H7 (cell line): ENCODE data around the gene VPS39. TPM values are rescaled to one million over a fixed set of nuclear protein-coding genes. Genes with fewer than 3 reads are reported as not detected.

Experiments
- DNase-seq: peaks from one replicate; pipeline ENCODE4 v3.0.0; 2012
- H3K27me3 ChIP-seq: 2 replicates; pipeline ENCODE4 v1.6.0; 2011; ENCODE audit warnings: mild to moderate bottlenecking, low read length; ENCODE audit not compliant: control insufficient read depth, insufficient read depth
- H3K36me3 ChIP-seq: replicated peaks from 2 replicates; pipeline ENCODE4 v1.5.1; 2011; ENCODE audit warnings: low read length; ENCODE audit not compliant: control insufficient read depth, insufficient read depth
- H3K4me3 ChIP-seq: 2 replicates; pipeline ENCODE4 v1.5.1; 2011; ENCODE audit warnings: low read depth, mild to moderate bottlenecking, control low read depth, low read length, moderate library complexity; ENCODE audit not compliant: insufficient read depth
- total RNA-seq: library from RNA; depleted of rRNA; stranded (reverse); fragments of >200 nt; shearing (Covaris generic); gene quantifications from 2 replicates; pipeline ENCODE4 v1.2.3, GENCODE V29; 2014

VPS39 gene
- total RNA-seq, 1 experiment from 2014 or later, result 26.6 TPM

DNA sequence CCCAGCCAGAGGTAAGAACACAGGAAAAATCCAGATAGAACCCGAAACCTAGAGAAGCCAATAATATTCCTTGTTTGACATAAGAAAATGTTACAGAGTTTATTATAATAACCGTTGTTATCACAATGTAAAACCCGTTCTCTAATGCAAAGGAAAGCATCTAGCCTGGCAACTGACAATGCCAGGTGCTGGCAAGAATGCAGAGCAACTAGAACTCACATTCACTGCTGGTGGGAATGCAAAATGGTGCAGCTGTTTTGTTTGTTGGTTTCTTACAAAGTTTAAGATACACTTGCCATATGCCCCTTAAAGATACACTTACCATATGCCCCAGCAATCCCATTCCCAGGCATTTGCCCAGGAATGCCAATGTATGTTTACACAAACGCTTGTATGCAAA lies 23.4 kb downstream of the VPS39 start:
- Histone ChIP-seq H3K4me3 (no peak overlapping the region), H3K27me3 (no peaks in the 10 kb centered on the region), H3K36me3 (peaks cover 2% of the 10 kb centered on the region)
- no peak for DNase-seq

DNA sequence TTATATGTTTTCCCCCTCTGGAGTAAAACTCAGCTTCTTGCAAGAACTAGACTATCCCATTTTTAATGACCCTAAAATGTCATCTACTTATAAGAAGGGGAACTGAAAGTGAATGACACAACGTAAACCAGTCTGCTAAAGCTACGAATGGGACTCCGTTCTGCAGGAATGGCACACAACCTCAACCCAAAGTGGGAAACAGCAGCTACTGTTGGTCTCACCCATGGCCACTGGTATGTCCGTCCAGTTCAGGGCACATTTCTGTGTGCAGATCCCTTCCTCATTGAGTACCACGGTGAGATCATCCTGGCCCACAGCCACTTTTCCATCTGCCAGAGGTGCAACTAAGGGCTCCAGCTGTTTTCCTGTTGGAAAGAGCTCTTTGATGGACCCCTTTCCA lies 23.8 kb downstream of the VPS39 start:
- H3K27me3 ChIP-seq, result no peaks in the 10 kb centered on the region
- no peak for DNase-seq
- peaks cover 2% of the 10 kb centered on the region for H3K36me3 ChIP-seq
- no peak overlapping the region for H3K4me3 ChIP-seq

DNA sequence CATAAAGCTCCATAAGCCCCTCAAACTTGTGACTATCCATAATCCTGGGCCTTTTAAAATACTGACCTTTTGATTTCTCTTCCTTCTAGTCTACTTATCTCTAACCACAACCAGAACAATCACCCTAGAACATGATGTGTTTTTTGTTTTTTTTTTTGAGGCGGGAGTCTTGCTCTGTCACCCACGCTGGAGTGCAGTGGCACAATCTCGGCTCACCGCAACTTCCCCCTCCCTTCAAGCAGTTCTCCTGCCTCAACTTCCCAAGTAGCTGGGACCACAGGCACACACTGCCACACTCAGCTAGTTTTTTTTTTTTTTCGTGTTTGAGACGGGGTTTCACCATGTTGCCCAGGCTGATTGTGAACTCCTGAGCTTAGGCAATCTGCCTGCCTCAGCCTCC lies 25.1 kb downstream of the VPS39 start:
- Histone ChIP-seq H3K36me3 (peaks cover 5% of the 10 kb centered on the region), H3K4me3 (no peak overlapping the region), H3K27me3 (no peaks in the 10 kb centered on the region)
- DNase-seq, result no peak

DNA sequence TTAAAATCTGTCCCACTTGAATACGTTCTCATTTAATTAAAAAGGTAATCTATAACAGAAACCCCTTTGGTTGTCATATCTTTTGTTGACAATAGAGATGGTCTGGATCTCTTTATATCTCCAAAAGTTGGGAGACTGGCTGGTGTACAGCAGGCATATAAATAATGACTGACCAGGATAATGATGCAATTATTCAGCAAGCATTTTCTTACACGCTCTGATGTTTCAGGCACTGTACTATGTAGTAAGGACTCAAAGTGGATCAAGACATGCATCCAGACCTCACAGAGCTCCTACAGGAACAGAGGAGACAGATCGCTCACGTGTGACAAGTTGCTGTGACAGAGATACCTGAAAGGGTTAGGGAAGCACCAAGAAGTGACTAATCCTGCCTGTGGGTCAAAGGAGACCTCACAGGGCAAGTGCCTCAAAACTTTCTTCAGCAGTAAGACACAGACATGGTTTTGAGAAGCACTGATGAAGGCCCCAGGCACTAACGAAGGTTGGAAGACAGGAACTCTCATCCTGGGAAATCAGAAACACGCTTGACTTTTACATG lies 25.7 kb downstream of the VPS39 start:
- H3K27me3 ChIP-seq, result no peaks in the 10 kb centered on the region
- no peak overlapping the region for H3K4me3 ChIP-seq
- DNase-seq, result no peak
- peaks cover 5% of the 10 kb centered on the region for H3K36me3 ChIP-seq

DNA sequence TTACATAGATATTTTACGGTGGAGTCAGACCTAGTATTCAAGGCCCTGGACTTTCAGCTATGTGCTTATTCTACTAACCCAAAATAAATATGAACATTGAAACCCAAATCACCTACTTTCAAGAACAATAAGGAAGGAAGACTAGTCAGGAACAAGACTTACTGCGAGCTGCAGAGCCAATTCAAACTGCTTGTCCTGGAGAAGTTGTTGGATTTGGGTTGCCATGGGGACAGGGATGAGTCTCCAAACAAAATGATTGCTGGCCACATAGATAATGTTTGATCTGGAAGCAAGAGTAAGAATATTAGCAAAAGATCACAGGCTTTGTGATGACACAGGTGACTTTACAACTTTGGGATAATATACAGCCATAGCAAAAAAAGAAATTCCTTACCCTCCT lies 30.0 kb downstream of the VPS39 start:
- DNase-seq, result no peak
- Histone ChIP-seq H3K4me3 (no peak overlapping the region), H3K27me3 (no peaks in the 10 kb centered on the region), H3K36me3 (peaks cover 8% of the 10 kb centered on the region)

DNA sequence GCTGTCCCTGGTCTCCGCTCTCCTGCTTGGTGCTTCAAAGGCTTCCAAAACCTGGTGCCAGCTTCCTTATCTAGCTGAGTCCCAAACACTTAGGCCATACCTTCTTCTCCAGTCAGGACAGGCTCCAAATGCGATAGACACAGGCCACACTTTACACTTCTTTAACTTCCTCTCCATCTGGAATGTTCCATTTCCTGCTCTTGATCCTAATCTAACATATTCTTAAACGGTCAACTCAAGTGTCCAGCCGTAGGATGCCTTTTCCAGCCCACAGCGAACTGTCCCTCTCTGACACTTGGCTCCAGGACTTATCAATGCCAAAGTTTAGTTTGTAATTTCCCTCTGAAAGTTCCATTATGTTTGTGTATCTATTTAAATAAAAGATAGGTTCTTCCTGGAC lies 32.4 kb downstream of the VPS39 start:
- DNase-seq, result no peak
- no peak overlapping the region for H3K4me3 ChIP-seq
- H3K27me3 ChIP-seq, result no peaks in the 10 kb centered on the region
- peaks cover 14% of the 10 kb centered on the region for H3K36me3 ChIP-seq

DNA sequence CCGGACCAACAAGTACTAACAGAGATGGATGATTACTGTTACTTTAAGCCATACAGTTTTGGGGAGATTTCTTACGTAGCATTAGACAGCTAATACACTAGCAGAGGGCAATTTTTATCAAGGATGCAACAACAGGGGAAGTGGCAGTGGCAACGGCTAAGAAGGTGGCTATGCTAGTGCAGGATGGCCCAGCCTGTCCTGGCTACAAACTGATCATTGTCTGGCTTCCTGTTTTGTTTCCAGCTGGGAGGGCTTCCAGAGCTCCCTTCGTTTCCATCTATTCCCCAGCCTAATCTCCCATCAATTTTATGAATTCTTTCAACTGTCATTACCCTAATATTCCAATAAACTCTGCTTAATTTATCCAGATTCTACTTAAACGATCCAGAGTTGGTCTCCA lies 35.6 kb downstream of the VPS39 start:
- peaks cover 16% of the 10 kb centered on the region for H3K36me3 ChIP-seq
- H3K4me3 ChIP-seq, result no peak overlapping the region
- H3K27me3 ChIP-seq, result no peaks in the 10 kb centered on the region
- no peak for DNase-seq

DNA sequence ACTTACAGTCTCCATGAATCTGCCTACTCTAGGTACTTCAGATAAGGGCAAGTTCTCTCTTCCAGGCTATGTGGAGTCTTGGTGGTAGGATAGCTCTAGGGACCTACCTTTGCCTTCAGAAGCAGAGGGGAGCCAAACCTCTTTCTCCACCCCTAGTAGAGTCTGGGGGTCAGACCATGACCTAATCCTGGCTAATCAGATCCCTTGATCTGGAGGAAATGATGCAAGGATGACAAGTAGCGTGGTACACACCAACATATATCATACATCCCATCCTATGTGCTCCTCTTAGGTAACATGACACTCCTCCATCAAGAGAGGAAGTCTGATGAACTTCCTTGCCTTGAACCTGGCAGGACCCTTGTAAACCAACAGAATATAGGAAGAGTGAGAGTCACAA lies 36.3 kb downstream of the VPS39 start:
- Histone ChIP-seq H3K27me3 (no peaks in the 10 kb centered on the region), H3K4me3 (no peak overlapping the region), H3K36me3 (peaks cover 21% of the 10 kb centered on the region)
- no peak for DNase-seq

DNA sequence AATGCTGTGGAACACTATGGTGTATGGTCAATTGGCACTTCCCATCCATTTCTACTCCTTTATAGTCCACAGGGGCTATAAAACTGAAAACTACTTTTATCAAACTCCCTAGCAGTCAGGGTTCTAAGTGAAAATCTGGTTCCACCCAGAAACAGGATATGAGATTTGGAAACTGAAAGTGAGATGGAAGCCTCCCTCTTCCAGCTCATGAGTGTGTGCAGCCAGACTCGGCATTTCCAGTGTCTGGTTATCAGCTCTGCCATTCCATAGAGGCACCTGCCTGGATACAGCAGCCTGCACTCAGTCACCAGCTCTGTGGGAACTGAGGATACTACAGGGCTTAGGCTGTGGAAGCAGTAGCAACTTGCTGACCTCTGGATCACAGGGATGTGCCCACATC lies 37.0 kb downstream of the VPS39 start:
- H3K36me3 ChIP-seq, result peaks cover 27% of the 10 kb centered on the region
- DNase-seq, result no peak

DNA sequence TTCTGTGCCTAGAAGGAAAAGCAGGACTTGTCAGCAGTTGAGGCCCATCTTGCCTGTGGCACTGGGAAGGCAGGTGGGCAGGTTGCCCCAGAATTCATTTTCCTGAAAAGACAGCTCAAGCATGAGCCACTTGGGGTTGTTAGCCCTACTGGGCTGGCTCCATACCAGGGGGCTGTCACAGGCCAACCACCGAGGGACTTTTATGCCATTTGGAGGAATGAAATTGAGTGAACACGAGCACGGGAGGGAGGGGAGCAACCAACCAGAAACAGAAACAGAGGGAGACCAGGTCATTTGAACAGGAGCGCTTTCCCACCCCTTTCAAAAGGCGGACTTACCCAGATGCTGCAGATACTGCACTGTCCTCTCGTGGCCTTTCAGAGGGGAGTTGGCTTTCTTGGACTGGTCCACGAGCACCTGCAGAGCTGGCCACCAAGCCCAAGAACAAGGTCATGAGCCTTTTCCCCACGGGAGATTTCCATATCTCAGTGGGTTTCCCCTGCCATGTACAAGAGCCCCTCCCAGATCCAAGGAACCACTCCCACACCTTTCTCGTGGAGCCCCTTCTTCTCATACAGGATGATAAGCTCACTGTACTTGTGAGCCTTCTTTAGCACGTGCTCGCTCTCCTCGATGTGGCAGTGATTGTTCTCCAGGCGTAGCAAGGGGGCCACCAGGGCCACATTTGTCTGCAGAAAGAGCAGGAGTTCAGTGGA lies 41.7 kb downstream of the VPS39 start:
- Histone ChIP-seq H3K4me3 (no peak overlapping the region), H3K27me3 (no peaks in the 10 kb centered on the region), H3K36me3 (peaks cover 53% of the 10 kb centered on the region)
- DNase-seq, result no peak

More for the DNA sequence above, 37.0 kb downstream of the VPS39 start:
- no peak overlapping the region for H3K4me3 ChIP-seq
- H3K27me3 ChIP-seq, result no peaks in the 10 kb centered on the region

DNA sequence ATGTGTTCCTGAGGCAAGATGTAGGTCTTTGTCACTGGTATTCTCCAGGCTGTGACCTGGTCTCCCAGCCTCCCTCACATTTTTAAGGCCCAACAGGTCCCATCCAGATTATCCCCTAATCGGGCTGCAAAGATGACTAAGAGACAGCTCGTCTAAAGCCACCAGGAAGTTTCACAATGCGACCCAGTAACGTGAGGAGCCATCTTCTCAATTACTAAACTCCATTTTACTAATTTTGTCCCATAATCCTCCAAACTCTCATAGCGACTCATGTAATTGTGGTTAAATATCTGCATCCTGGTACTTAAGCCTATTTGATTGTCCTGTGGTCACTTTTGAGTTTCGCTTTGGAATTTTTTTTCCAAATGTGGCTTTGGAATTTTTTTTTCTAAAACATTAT lies 43.0 kb downstream of the VPS39 start:
- Histone ChIP-seq H3K4me3 (no peak overlapping the region), H3K27me3 (no peaks in the 10 kb centered on the region), H3K36me3 (peaks cover 53% of the 10 kb centered on the region)
- no peak for DNase-seq

DNA sequence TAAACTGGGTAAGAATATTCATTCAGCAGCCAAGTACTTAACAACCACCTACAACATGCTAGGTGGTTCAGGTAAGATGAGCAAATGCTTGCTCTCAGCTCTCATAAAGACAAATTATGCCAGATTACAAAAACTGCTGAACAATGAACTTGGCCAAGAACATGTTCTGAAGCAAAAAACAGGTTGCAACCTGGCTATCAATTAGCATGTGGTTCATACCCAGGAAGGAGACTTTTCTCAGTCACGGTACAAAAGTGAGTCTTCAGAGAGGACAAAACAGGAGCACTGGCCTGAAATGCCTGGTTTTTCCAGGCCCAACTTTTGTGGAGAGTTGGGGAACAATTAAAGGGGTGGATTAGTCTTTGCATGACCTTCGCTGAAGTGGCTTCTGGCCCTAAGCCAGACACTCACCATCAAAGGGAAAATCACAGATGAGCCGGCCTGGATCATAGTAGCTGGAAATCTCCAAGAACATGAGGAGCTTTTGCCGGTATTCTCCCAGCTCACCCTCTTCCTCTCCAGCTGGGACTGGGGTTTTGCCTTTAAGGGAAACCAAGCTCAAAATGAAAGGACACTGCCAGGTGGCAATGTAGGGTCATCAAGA lies 44.1 kb downstream of the VPS39 start:
- no peaks in the 10 kb centered on the region for H3K27me3 ChIP-seq

DNA sequence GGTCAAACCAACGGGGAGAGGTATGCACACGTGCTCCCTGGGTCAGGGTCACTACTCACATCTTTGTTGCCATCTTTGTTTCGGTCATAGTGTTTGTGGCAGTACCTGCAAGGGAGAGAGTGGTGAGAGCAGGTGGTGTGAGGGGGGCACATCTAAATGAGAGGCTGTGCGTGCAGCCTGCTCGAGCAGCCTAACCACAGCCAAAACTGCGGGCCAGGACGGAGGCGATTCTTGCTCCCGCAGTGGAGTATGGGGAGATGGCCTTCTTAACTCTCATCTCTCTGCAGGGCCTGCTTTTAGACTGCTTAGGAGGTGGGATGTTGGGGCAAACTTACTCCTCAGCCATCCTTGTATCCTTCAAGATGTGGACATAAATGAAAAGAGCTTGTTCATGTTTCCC lies 44.8 kb downstream of the VPS39 start:
- Histone ChIP-seq H3K27me3 (no peaks in the 10 kb centered on the region), H3K4me3 (no peak overlapping the region), H3K36me3 (peaks cover 52% of the 10 kb centered on the region)
- DNase-seq, result no peak

More for the DNA sequence above, 44.1 kb downstream of the VPS39 start:
- DNase-seq, result no peak
- H3K36me3 ChIP-seq, result peaks cover 52% of the 10 kb centered on the region
- no peak overlapping the region for H3K4me3 ChIP-seq

DNA sequence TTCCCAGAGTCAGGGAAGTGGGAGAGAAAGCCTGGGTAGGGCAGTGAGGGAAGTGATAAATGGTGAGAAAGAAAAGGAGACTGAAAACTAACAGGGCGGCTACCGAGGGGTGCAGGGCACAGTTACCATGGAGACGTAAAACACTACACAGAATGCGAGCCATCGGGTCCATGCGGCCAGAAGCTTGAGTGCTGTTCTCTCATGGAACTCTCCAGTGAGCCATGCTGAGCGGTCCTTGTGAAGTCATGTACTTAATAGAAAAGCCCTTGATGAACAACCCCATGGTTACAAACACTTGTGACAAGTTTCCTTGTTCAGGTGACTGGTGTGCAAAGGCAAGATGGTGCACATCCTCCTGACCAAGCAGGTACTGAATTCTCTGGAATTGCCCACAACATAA lies 48.0 kb downstream of the VPS39 start:
- Histone ChIP-seq H3K4me3 (no peak overlapping the region), H3K27me3 (no peaks in the 10 kb centered on the region), H3K36me3 (peaks cover 33% of the 10 kb centered on the region)
- DNase-seq, result no peak

DNA sequence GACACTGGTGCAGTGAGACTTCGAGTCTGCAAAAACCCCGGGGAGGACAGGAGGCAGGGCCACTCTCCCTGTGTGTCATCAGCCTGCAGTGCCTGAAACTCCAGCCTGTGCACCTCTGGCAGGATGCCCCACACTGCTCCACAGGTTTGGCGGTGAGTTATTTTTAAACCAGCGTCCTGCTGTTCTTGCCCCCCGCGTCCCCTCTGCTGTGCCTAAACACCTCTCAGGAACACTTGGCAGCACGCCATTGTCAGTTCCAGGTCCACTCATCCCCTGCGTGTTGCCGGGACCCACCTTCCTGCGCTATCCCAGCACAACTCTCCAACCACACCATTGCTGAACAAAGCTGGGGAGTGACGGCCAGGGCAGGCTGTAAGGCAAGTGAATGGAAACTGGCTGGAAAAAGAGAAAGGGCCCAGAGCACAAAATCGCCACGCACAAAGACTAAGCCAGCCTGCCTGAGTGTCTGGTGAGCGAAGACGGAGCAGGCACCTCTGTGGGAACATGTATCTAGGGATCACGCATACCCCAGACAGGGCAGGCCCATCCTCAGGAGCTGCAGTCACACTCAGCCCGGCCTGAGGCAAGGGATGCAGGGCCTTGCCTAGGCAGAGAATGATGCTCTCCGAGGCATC lies 48.6 kb downstream of the VPS39 start:
- Histone ChIP-seq H3K27me3 (no peaks in the 10 kb centered on the region), H3K4me3 (no peak overlapping the region), H3K36me3 (peaks cover 29% of the 10 kb centered on the region)
- DNase-seq, result no peak
